HG03066 (cell line): ENCODE results near the gene UQCC3.
"Not testable (repeated sequence)": the region's sequence is repeated elsewhere in the genome, so short reads cannot be mapped to it uniquely, and the experiment has no call there.

Experiments used
- ATAC-seq: cut with Tn5 transposase; IDR thresholded peaks from one replicate; pipeline ENCODE4 v1.9.1; 2021; ENCODE audit warnings: low read depth; ENCODE audit not compliant: unreplicated experiment

Gene UQCC3

GRCh38 chr11:62694455-62695167, 23.1 kb downstream of the UQCC3 start:
- ATAC-seq = no peak

- ATAC-seq = no peak
Measured at GRCh38 chr11:62702246-62702645, 30.8 kb downstream of the UQCC3 start.

- not testable (repeated sequence) for ATAC-seq
Measured at GRCh38 chr11:62703921-62704320, 32.4 kb downstream of the UQCC3 start.

- no peak for ATAC-seq
Measured at GRCh38 chr11:62705413-62705812, 33.9 kb downstream of the UQCC3 start.

- peak; percentile 54 for ATAC-seq
Measured at GRCh38 chr11:62705880-62706849, 34.7 kb downstream of the UQCC3 start.

GRCh38 chr11:62706850-62707247, 35.4 kb downstream of the UQCC3 start:
- ATAC-seq = no peak

- ATAC-seq = no peak
Measured at GRCh38 chr11:62707277-62707861, 35.9 kb downstream of the UQCC3 start, which contains the start of the genes BSCL2 and GNG3. Gene BSCL2, minus strand, starts transcription at chr11:62707424. Its CDS starts 229 bp downstream, at chr11:62707195. Gene GNG3, plus strand, starts transcription at chr11:62707676. Its CDS starts 620 bp downstream, at chr11:62708296.

- ATAC-seq = no peak
Measured at GRCh38 chr11:62708392-62708791, 36.9 kb downstream of the UQCC3 start.

- no peak for ATAC-seq
Measured at GRCh38 chr11:62708793-62709192, 37.3 kb downstream of the UQCC3 start.

- peak; percentile 80 for ATAC-seq
Measured at GRCh38 chr11:62709247-62710000, 38.0 kb downstream of the UQCC3 start.

- ATAC-seq = no peak
Measured at GRCh38 chr11:62710001-62710345, 38.5 kb downstream of the UQCC3 start.

GRCh38 chr11:62712276-62712812, 40.9 kb downstream of the UQCC3 start:
- no peak for ATAC-seq

- ATAC-seq = no peak
Measured at GRCh38 chr11:62712861-62713260, 41.4 kb downstream of the UQCC3 start.

- ATAC-seq = no peak
Measured at GRCh38 chr11:62713343-62713742, 41.9 kb downstream of the UQCC3 start.

- no peak for ATAC-seq
Measured at GRCh38 chr11:62715150-62716130, 44.0 kb downstream of the UQCC3 start.

- no peak for ATAC-seq
Measured at GRCh38 chr11:62716206-62716605, 44.7 kb downstream of the UQCC3 start.

GRCh38 chr11:62716816-62717215, 45.3 kb downstream of the UQCC3 start:
- ATAC-seq = no peak

- no peak for ATAC-seq
Measured at GRCh38 chr11:62719302-62719978, 48.0 kb downstream of the UQCC3 start.
